Thymus (tissue), 11 donors: Measurements from ENCODE around the gene CHCHD4. TPM values are rescaled to one million over a fixed set of nuclear protein-coding genes. Genes with fewer than 3 reads are reported as not detected.

Experiments used
- DNase-seq, 9 donors: peaks; one replicate each; pipeline ENCODE4 v3.0.0-alpha.2; 2013; ENCODE audit warnings: low spot score in 9 of 9, low read depth in 6 of 9, missing footprints in 1 of 9
- H3K27ac ChIP-seq, 2 donors: one replicate each; pipeline ENCODE4 v1.5.1; 2013; ENCODE audit warnings: control low read depth in 1 of 2, low read depth in 1 of 2, low read length in 1 of 2, mild to moderate bottlenecking in 1 of 2, moderate library complexity in 1 of 2
- H3K27me3 ChIP-seq, 2 donors: one replicate each; pipeline ENCODE4 v1.5.1; 2013; ENCODE audit warnings: low read length in 1 of 2; ENCODE audit not compliant: control insufficient read depth in 2 of 2, insufficient read depth in 1 of 2
- H3K36me3 ChIP-seq, 2 donors: one replicate each; pipeline ENCODE4 v1.5.1; 2013; ENCODE audit warnings: low read length in 1 of 2, mild to moderate bottlenecking in 1 of 2, moderate library complexity in 1 of 2; ENCODE audit not compliant: control insufficient read depth in 2 of 2, insufficient read depth in 2 of 2
- H3K4me1 ChIP-seq, 2 donors: one replicate each; pipeline ENCODE4 v1.5.1; 2013; ENCODE audit warnings: low read length in 2 of 2; ENCODE audit not compliant: control insufficient read depth in 2 of 2, insufficient read depth in 2 of 2
- H3K4me3 ChIP-seq, 2 donors: one replicate each; pipeline ENCODE4 v1.5.1; 2013; ENCODE audit warnings: low read length in 2 of 2, control low read depth in 1 of 2, mild to moderate bottlenecking in 1 of 2
- H3K9me3 ChIP-seq, 2 donors: one replicate each; pipeline ENCODE4 v1.5.1; 2013; ENCODE audit warnings: low read length in 1 of 2, mild to moderate bottlenecking in 1 of 2; ENCODE audit not compliant: control insufficient read depth in 2 of 2, insufficient read depth in 1 of 2
- WGBS: extraction: QIAGEN DNeasy Blood & Tissue Kit; methylation state at CpG from one replicate; pipeline ENCODE4 v1.1.7; 2013; 5-methylcytosine and 5-hydroxymethylcytosine counted together
- polyA plus RNA-seq: library from polyadenylated mRNA; stranded (reverse); fragments of 200-250 nt; gene quantifications from one replicate; pipeline ENCODE4 v1.2.3, GENCODE V29; 2013
- total RNA-seq: library from RNA; stranded (reverse); fragments of 120-200 nt; gene quantifications from one replicate; pipeline ENCODE4 v1.2.4, GENCODE V29; 2013
- donor health status: healthy.

The CHCHD4 gene
- total and polyA plus RNA-seq, 2 donors, result 10.8 to 14.4 TPM

DNA sequence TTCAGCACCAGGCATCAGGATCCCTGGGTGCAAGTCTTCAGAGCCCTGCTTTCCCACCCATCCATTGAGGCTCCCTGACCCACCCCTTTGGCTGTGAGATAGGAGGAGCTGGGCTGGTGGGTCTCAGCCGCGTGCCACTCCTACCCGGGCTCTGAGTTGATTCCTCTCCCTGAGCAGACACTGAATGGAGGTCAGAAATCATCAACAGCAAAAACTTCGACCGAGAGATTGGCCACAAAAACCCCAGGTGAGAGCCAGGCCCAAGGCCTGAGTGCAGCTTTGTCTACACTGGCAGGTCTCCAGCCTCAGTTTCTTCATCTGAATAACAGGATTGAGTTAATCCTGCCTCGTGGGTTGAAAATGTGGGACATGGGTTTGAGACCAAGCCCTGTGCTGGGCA is 8.0 kb upstream of the CHCHD4 start:
- 98% methylated on average over 6 of the region's 6 CpGs for WGBS

DNA sequence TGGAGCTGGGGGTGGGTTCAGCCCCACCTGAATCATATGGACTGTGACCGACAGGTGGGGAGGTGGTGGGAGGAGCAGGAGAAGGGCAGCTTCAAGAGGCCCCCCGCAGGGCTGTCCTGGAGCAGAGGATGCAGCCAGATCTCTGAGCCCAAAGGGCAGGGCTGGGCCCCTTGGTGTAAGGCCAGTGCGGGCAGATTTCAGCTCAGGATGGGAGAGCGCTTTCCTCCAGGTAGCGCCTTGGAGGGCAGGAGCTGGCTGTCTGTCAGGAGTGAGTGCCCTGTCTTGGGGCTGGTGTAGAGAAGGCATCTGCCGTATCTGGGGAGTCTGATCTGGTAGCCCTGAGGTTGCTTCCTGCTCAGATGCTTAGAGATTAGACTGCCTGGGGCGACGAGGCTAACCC is 7.5 kb upstream of the CHCHD4 start:
- H3K36me3 ChIP-seq, result peaks cover 81 to 86% of the 10 kb centered on the region in 2 donors

More for the DNA sequence above, 8.0 kb upstream of the CHCHD4 start:
- Histone ChIP-seq H3K27me3 (no peaks in the 10 kb centered on the region), H3K36me3 (peaks cover 82 to 84% of the 10 kb centered on the region in 2 donors), H3K4me3 (no peak overlapping the region), H3K9me3 (no peaks in the 10 kb centered on the region), H3K4me1 (no peaks in the 10 kb centered on the region), H3K27ac (no peak overlapping the region)
- no peak for DNase-seq

DNA sequence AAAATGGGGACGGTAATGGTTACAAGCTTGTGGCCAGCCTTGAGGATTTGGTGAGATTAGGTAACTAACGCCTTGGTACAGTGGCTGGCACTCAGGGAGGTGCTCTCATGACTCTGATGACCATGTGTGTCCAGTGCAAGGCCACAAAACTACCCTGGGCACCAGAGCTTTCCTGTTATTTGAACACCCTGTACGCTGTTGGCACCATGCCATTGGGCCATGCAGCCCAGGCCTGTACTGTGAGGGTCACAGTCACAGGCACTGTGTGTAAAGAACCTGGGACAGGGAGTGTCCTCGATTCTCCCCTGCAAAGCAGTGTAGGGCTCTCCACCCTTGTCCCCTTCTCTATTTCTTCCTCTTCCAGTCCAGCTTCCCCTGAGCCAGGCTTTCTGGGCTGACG is 6.5 kb upstream of the CHCHD4 start:
- peaks cover 3 to 7% of the 10 kb centered on the region in 2 donors for H3K4me1 ChIP-seq
- H3K27me3 ChIP-seq, result no peaks in the 10 kb centered on the region
- H3K27ac ChIP-seq, result no peak overlapping the region
- no peak for DNase-seq
- no peaks in the 10 kb centered on the region for H3K9me3 ChIP-seq
- no peak overlapping the region for H3K4me3 ChIP-seq
- peaks cover 72 to 83% of the 10 kb centered on the region in 2 donors for H3K36me3 ChIP-seq
- 98% methylated on average over 5 of the region's 5 CpGs for WGBS

More for the DNA sequence above, 7.5 kb upstream of the CHCHD4 start:
- H3K27ac ChIP-seq, result no peak overlapping the region
- H3K27me3 ChIP-seq, result no peaks in the 10 kb centered on the region
- peaks cover 0 to 1% of the 10 kb centered on the region in 2 donors for H3K4me1 ChIP-seq
- no peak overlapping the region for H3K4me3 ChIP-seq
- WGBS, result 97% methylated on average over 8 of the region's 8 CpGs
- DNase-seq, result no peak
- H3K9me3 ChIP-seq, result no peaks in the 10 kb centered on the region

DNA sequence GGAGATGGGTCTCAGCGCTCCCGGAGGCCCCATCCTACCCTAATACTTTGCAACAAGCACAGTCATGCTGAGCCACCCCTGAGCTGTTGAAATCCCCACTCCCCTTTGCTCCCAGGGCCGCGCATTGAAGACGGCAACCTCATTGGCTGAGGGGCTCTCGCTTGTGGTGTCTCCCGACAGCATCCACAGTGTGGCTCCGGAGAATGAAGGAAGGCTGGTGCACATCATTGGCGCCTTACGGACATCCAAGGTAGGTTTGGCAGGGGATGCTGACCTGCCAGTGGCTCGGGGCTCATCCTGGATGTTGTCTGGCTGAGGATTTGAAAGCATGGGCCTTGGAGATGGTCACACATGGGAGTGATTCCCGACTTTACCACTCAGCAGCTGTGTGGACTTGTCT is 6.0 kb upstream of the CHCHD4 start:
- Histone ChIP-seq H3K4me3 (no peak overlapping the region), H3K4me1 (peaks cover 7 to 12% of the 10 kb centered on the region in 2 donors), H3K36me3 (peaks cover 68 to 79% of the 10 kb centered on the region in 2 donors), H3K27ac (no peak overlapping the region), H3K9me3 (no peaks in the 10 kb centered on the region), H3K27me3 (no peaks in the 10 kb centered on the region)
- no peak for DNase-seq
- 97% methylated on average over 12 of the region's 12 CpGs for WGBS

DNA sequence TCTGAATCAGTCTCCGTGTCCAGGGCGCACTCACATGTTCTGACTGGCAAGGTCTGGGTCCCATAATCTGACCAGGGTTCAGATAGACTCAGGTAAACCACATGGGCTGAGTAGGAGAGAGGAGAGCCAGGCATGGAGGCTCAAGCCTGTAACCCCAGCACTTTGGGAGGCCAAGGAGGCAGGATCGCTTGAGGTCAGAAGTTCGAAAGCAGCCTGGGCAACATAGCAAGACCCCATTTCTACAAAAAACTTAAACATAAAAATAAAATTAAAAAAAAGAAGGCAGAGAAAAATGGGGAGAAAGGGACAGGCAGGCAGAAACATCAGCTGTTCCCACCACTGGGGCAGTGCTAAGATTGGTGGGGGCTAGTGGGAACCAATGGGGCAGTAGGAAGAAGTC is 5.6 kb upstream of the CHCHD4 start:
- Histone ChIP-seq H3K36me3 (peaks cover 63 to 74% of the 10 kb centered on the region in 2 donors), H3K4me1 (peaks cover 11 to 15% of the 10 kb centered on the region in 2 donors), H3K9me3 (no peaks in the 10 kb centered on the region), H3K4me3 (no peak overlapping the region), H3K27me3 (no peaks in the 10 kb centered on the region), H3K27ac (no peak overlapping the region)
- 98% methylated on average over 4 of the region's 4 CpGs for WGBS
- DNase-seq, result no peak

DNA sequence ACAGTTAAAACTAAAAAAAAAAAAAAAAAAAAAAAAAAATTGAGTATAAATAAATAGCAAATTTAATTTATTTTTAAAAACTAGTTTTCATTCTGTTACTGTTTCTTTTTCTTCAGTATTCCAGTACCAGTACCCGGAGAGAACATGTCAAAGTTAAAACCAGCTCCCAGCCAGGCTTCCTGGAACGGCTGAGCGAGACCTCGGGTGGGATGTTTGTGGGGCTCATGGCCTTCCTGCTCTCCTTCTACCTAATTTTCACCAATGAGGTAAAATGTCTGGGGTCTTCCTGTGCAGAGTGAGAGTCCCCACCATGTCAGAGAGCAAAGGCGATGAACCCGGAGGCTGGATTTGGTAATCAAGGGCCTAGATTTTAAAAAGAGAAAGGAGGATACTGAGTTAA is 4.6 kb upstream of the CHCHD4 start:
- H3K27ac ChIP-seq, result no peak overlapping the region
- H3K4me1 ChIP-seq, result peaks cover 11 to 15% of the 10 kb centered on the region in 2 donors
- H3K4me3 ChIP-seq, result no peak overlapping the region
- H3K27me3 ChIP-seq, result no peaks in the 10 kb centered on the region
- H3K9me3 ChIP-seq, result no peaks in the 10 kb centered on the region
- 98% methylated on average over 6 of the region's 6 CpGs for WGBS
- peaks cover 55 to 65% of the 10 kb centered on the region in 2 donors for H3K36me3 ChIP-seq
- DNase-seq, result no peak

DNA sequence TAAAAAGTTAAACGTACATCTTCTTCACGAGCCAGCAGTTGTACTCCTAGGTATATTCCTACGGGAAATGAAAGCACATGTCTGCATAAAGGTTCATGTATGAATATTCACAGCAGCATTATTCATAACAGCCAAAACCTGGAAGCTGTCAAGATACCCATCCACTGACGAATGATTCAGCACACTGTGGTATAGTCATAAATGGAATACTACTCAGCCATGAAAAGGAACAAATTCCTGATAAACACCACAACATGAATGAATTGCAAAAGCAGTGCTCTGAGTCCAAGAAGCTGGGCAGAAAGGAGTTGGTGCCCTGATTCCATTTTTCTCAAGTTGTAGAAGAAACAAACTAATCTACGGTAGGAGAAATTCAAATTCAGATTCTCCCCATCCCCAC is 4.1 kb upstream of the CHCHD4 start:
- Histone ChIP-seq H3K4me3 (no peak overlapping the region), H3K27ac (no peak overlapping the region), H3K9me3 (no peaks in the 10 kb centered on the region), H3K27me3 (no peaks in the 10 kb centered on the region), H3K4me1 (peaks cover 16 to 21% of the 10 kb centered on the region in 2 donors), H3K36me3 (peaks cover 49 to 59% of the 10 kb centered on the region in 2 donors)
- 98% methylated on average over 5 of the region's 5 CpGs for WGBS
- DNase-seq, result no peak

- Histone ChIP-seq H3K27ac (no peak overlapping the region), H3K27me3 (no peaks in the 10 kb centered on the region), H3K4me3 (no peak overlapping the region), H3K36me3 (peaks cover 38 to 48% of the 10 kb centered on the region in 2 donors), H3K4me1 (peaks cover 22 to 28% of the 10 kb centered on the region in 2 donors), H3K9me3 (no peaks in the 10 kb centered on the region)
- WGBS, result 97% methylated on average over 12 of the region's 12 CpGs
- DNase-seq, result no peak
These were observed 3.0 kb upstream of the CHCHD4 start for GRCh38 chr3:14127516-14128161.

DNA sequence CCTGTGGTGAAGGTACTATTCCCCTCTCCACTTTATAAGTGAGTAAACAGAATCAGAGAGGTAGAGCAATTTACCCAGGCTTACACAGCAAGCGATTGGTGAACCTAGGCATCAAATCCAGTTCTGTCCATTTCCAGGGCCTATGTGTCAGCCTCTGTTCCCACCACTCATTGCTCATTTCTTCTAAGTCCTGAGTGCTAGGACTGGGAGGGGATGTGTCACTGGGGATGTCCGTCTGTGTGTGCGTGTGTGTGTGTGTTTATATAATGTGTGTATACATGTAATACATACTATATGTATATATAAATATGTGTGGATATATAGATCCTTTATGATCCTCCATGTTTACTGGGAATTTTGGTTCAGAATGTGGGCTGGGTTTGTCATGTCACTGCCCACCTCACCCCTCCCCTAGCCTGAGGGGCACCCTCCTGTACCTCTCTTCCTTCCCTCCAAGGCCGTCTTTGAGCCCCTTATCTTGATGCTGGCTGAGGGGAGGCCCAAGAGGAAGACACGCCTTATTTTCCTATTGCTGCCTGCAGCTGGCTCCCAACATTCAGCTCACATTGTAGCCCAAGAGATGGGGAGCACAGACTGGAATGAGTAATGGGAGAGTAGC is 2.3 kb upstream of the CHCHD4 start:
- no peaks in the 10 kb centered on the region for H3K9me3 ChIP-seq
- no peak for DNase-seq
- H3K4me1 ChIP-seq, result peaks cover 22 to 33% of the 10 kb centered on the region in 2 donors
- peaks cover 32 to 42% of the 10 kb centered on the region in 2 donors for H3K36me3 ChIP-seq
- H3K4me3 ChIP-seq, result no peak overlapping the region
- no peak overlapping the region for H3K27ac ChIP-seq
- no peaks in the 10 kb centered on the region for H3K27me3 ChIP-seq
- WGBS, result 97% methylated on average over 5 of the region's 5 CpGs
